SIG-M5 (cell line): ENCODE data around the gene SLC26A9.

Experiments
- DNase-seq: peaks from one replicate; lab custom pipeline; 2025; lab: John Stamatoyannopoulos, UW

The SLC26A9 gene

GRCh38 chr1:205943245-205943644, at the start of gene SLC26A9:
SLC26A9 (minus strand) TSS chr1:205943456; CDS start chr1:205935820, 7,636 bp downstream.
- no peak for DNase-seq

GRCh38 chr1:205992218-205992882, 49.1 kb upstream of the SLC26A9 start:
- no peak for DNase-seq

GRCh38 chr1:205991237-205991636, 48.0 kb upstream of the SLC26A9 start:
- no peak for DNase-seq

- DNase-seq = no peak
Measured at GRCh38 chr1:205990226-205990625, 47.0 kb upstream of the SLC26A9 start.

- DNase-seq = no peak
Measured at GRCh38 chr1:205989786-205990185, 46.5 kb upstream of the SLC26A9 start.

GRCh38 chr1:205988585-205988995, 45.3 kb upstream of the SLC26A9 start:
- DNase-seq = no peak

GRCh38 chr1:205986861-205987260, 43.6 kb upstream of the SLC26A9 start:
- DNase-seq = no peak

- no peak for DNase-seq
Measured at GRCh38 chr1:205986292-205986691, 43.0 kb upstream of the SLC26A9 start.

- no peak for DNase-seq
Measured at GRCh38 chr1:205985330-205986005, 42.2 kb upstream of the SLC26A9 start.

GRCh38 chr1:205983925-205984725, 40.9 kb upstream of the SLC26A9 start:
- no peak for DNase-seq

- DNase-seq = no peak
Measured at GRCh38 chr1:205981257-205981656, 38.0 kb upstream of the SLC26A9 start.

- no peak for DNase-seq
Measured at GRCh38 chr1:205980237-205980870, 37.1 kb upstream of the SLC26A9 start.

GRCh38 chr1:205979301-205979700, 36.0 kb upstream of the SLC26A9 start:
- DNase-seq = no peak

GRCh38 chr1:205978676-205979075, 35.4 kb upstream of the SLC26A9 start:
- DNase-seq = no peak

GRCh38 chr1:205977402-205978014, 34.3 kb upstream of the SLC26A9 start:
- DNase-seq = peak; percentile 36

GRCh38 chr1:205976708-205977401, 33.6 kb upstream of the SLC26A9 start:
- DNase-seq = no peak

- no peak for DNase-seq
Measured at GRCh38 chr1:205976036-205976435, 32.8 kb upstream of the SLC26A9 start.

- no peak for DNase-seq
Measured at GRCh38 chr1:205975387-205975998, 32.2 kb upstream of the SLC26A9 start.

GRCh38 chr1:205974712-205975111, 31.5 kb upstream of the SLC26A9 start:
- DNase-seq = no peak

GRCh38 chr1:205973377-205974232, 30.3 kb upstream of the SLC26A9 start:
- no peak for DNase-seq
